HEK293T (cell line): ENCODE measurements around the gene ZNF516.

ENCODE experiments used
- CTCF ChIA-PET: fragments of 350-600 bp; formaldehyde crosslinking; extraction: SDS; loops from one replicate; lab custom pipeline; 2021; ENCODE audit warnings: antibody characterized with exemption, inconsistent platforms; lab: Yijun Ruan, JAX
- POLR2A ChIA-PET: fragments of 350-600 bp; formaldehyde crosslinking; extraction: SDS; loops from one replicate; lab custom pipeline; 2020; ENCODE audit warnings: antibody characterized with exemption, inconsistent platforms; lab: Yijun Ruan, JAX
- DNase-seq: peaks from one replicate; pipeline ENCODE4 v3.0.0; 2012; ENCODE audit warnings: mixed read lengths; ENCODE audit errors: extremely low spot score
- ARNT ChIP-seq: fragments of 450-650 bp; IDR thresholded peaks from 2 replicates; pipeline ENCODE4 v1.6.1; 2017; ENCODE audit warnings: mild to moderate bottlenecking
- BHLHE40 ChIP-seq: fragments of 450-650 bp; IDR thresholded peaks from 2 replicates; pipeline ENCODE4 v1.6.1; 2016; ENCODE audit warnings: mild to moderate bottlenecking, moderate library complexity, borderline replicate concordance
- CTBP1 ChIP-seq: fragments of 450-650 bp; IDR thresholded peaks from 2 replicates; pipeline ENCODE4 v1.6.1; 2016; ENCODE audit warnings: borderline replicate concordance
- ELF4 ChIP-seq: fragments of 450-650 bp; IDR thresholded peaks from 2 replicates; pipeline ENCODE4 v1.6.1; 2017; ENCODE audit warnings: antibody characterized with exemption
- FOXA1 ChIP-seq: fragments of 450-650 bp; IDR thresholded peaks from 2 replicates; pipeline ENCODE4 v1.6.1; 2016; ENCODE audit warnings: mild to moderate bottlenecking
- FOXK2 ChIP-seq: fragments of 450-650 bp; IDR thresholded peaks from 2 replicates; pipeline ENCODE4 v1.6.1; 2016; ENCODE audit warnings: mild to moderate bottlenecking
- FOXM1 ChIP-seq: fragments of 450-650 bp; IDR thresholded peaks from 2 replicates; pipeline ENCODE4 v1.6.1; 2017; ENCODE audit warnings: mild to moderate bottlenecking, borderline replicate concordance
- HDGF ChIP-seq: fragments of 450-650 bp; IDR thresholded peaks from 2 replicates; pipeline ENCODE4 v1.6.1; 2017; ENCODE audit warnings: antibody characterized with exemption, borderline replicate concordance
- L3MBTL2 ChIP-seq: fragments of 450-650 bp; conservative IDR thresholded peaks from 2 replicates; pipeline ENCODE4 v1.6.1; 2016; ENCODE audit warnings: mild to moderate bottlenecking
- LEF1 ChIP-seq: fragments of 450-650 bp; IDR thresholded peaks from 2 replicates; pipeline ENCODE4 v1.6.1; 2017; ENCODE audit warnings: mild to moderate bottlenecking, borderline replicate concordance
- NFRKB ChIP-seq: fragments of 450-650 bp; IDR thresholded peaks from 2 replicates; pipeline ENCODE4 v1.6.1; 2016; ENCODE audit warnings: mild to moderate bottlenecking, moderate library complexity
- PKNOX1 ChIP-seq: fragments of 450-650 bp; IDR thresholded peaks from 2 replicates; pipeline ENCODE4 v1.6.1; 2016
- SP1 ChIP-seq: fragments of 450-650 bp; IDR thresholded peaks from 2 replicates; pipeline ENCODE4 v1.6.1; 2017
- SUZ12 ChIP-seq: fragments of 450-650 bp; IDR thresholded peaks from 2 replicates; pipeline ENCODE4 v1.6.1; 2016; ENCODE audit warnings: mild to moderate bottlenecking
- TARDBP ChIP-seq: fragments of 450-650 bp; IDR thresholded peaks from 2 replicates; pipeline ENCODE4 v1.6.1; 2016
- ZNF384 ChIP-seq: fragments of 450-650 bp; IDR thresholded peaks from 2 replicates; pipeline ENCODE4 v1.6.1; 2016

The ZNF516 gene

DNA sequence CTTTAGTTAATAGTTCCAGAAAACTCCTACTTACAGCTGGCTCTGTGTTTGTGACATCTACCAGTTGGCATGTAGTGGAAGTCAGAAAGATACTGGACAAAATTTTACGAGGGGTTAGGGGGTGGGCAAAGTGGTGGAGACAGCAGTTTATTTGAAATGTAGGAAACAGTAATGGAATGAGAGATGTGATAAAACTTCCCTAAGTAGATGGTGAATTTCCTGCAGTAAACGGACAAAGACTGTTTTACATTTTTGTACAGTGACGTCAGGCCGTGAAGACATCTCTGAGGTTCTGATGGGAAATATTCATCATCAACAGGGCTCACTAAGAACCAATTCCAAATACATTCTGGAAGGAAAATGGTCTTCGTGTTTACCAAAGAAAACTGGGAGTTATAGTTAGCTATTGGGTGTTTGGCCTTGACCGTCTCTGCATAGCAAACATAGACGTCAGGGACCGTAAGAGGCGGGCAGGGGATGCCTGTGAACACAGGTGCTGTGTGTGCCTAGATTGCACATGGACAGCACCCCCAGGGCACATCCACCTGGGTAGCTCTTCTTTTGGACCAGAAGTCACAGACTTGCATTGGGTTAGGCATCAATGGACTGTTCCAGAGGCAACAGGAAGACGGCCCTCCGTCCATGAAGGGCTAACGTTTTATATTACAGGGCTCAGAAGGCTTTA is 131.5 kb downstream of the ZNF516 start:
- no peak for DNase-seq
- TF ChIP-seq CTBP1 (no peak), ARNT (no peak), ELF4 (no peak), HDGF (no peak), FOXM1 (no peak), TARDBP (no peak)
- ChIA-PET CTCF (no interaction called here), POLR2A (no interaction called here)

GRCh38 chr18:76362676-76363075 is 132.4 kb downstream of the ZNF516 start:
- ChIA-PET POLR2A (no interaction called here), CTCF (no interaction called here)
- DNase-seq, result no peak
- TF ChIP-seq FOXK2, result no peak
- no peak for TF ChIP-seq LEF1
- TF ChIP-seq ELF4, result no peak
- TF ChIP-seq NFRKB, result no peak
- no peak for TF ChIP-seq ARNT
- no peak for TF ChIP-seq SUZ12
- TF ChIP-seq CTBP1, result no peak
- TF ChIP-seq TARDBP, result no peak
- no peak for TF ChIP-seq PKNOX1
- TF ChIP-seq HDGF, result no peak
- no peak for TF ChIP-seq SP1
- TF ChIP-seq ZNF384, result no peak
- no peak for TF ChIP-seq BHLHE40
- TF ChIP-seq FOXM1, result no peak
- no peak for TF ChIP-seq L3MBTL2

DNA sequence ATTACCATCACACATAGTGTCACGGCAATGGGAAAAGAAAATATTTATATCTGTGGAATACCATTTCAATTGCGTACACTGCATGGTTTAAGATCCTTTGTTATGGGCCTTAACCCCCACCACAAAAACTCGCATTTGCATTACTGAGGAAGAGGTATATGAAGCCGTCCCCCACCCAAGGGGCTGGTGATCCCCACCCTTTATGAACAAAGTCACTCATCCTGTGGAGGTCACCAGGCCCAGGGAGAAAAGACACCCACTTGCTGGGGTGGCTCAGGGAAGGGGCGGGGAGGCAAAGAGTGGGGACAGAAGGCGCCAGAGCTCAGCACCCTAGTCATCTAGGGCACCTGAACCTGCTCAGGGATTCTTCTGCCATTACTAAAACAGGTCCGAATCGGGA is 133.8 kb downstream of the ZNF516 start:
- POLR2A ChIA-PET, result no interaction called here
- TF ChIP-seq TARDBP (no peak), CTBP1 (no peak), SUZ12 (no peak), LEF1 (no peak), ARNT (no peak), PKNOX1 (no peak), ELF4 (no peak), FOXM1 (no peak)
- CTCF ChIA-PET, result no interaction called here
- no peak for DNase-seq

GRCh38 chr18:76359909-76360308 is 135.1 kb downstream of the ZNF516 start:
- DNase-seq, result no peak
- POLR2A ChIA-PET, result no interaction called here
- TF ChIP-seq TARDBP (no peak), ZNF384 (no peak), SP1 (no peak), BHLHE40 (no peak), PKNOX1 (no peak), FOXM1 (no peak), FOXK2 (no peak), L3MBTL2 (no peak), LEF1 (no peak), ARNT (no peak), ELF4 (no peak), FOXA1 (no peak)
- CTCF ChIA-PET, result no interaction called here

GRCh38 chr18:76358774-76359173 is 136.3 kb downstream of the ZNF516 start:
- ChIA-PET CTCF (no interaction called here), POLR2A (no interaction called here)
- DNase-seq, result no peak
- TF ChIP-seq BHLHE40 (no peak), ELF4 (no peak), ZNF384 (no peak), FOXK2 (no peak), FOXA1 (no peak), CTBP1 (no peak), PKNOX1 (no peak), FOXM1 (no peak), SP1 (no peak)

DNA sequence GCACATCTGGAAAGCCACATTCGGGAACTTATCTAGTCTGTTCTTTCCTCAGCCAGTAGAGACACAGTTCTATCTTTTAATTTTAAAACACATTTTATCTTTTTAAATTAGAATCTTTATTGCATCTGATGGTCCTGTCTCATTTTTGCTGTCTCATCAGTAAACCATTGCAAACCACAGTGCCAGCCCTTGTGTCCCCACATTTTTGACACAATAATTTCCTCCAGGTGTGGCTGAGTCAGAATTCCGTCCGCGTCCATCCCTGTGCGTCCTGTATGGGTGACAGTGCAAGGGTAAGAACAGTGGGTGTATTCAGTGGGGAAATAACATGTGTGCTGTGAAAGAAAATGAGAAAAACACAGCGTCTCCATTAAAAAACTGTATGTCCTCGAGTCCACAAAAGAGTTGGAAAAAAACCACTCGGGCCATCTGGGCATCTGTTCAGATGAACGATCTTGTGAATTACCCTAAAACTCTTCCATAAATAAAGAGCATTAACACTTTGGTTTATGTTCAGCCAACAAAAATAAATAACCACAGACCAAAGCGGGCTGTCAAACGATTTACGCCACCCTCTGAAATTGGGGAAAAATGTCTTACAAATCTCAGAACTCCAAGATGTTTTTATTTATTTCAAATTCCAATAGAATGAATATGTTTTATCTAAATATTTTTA is 137.3 kb downstream of the ZNF516 start:
- POLR2A ChIA-PET, result no interaction called here
- TF ChIP-seq NFRKB, result no peak
- TF ChIP-seq BHLHE40, result no peak
- TF ChIP-seq CTBP1, result no peak
- TF ChIP-seq ZNF384, result no peak
- no peak for TF ChIP-seq ELF4
- no peak for TF ChIP-seq SUZ12
- no peak for DNase-seq
- CTCF ChIA-PET, result no interaction called here
